WTC11 (cell line): Measurements from ENCODE around the gene SNX30.

Source experiments
- AFF4 ChIP-seq: sonication (generic); formaldehyde crosslinking; IDR thresholded peaks from 2 replicates; pipeline ENCODE4 v1.8.1; 2023; ENCODE audit warnings: mild to moderate bottlenecking, missing genetic modification reagents, borderline replicate concordance
- ATF3 ChIP-seq: sonication (generic); formaldehyde crosslinking; conservative IDR thresholded peaks from 2 replicates; pipeline ENCODE4 v1.8.1; 2022; ENCODE audit warnings: mild to moderate bottlenecking, missing genetic modification reagents
- CTCF ChIP-seq: fragments of 200-600 bp; IDR thresholded peaks from 2 replicates; pipeline ENCODE4 v1.8.0; 2022; ENCODE audit warnings: antibody characterized with exemption
- E2F1 ChIP-seq: sonication (generic); formaldehyde crosslinking; IDR thresholded peaks from 2 replicates; pipeline ENCODE4 v1.8.0; 2022; ENCODE audit warnings: mild to moderate bottlenecking, missing genetic modification reagents
- ESRRA ChIP-seq: sonication (generic); formaldehyde crosslinking; IDR thresholded peaks from 2 replicates; pipeline ENCODE4 v1.8.1; 2022; ENCODE audit warnings: mild to moderate bottlenecking, missing genetic modification reagents, borderline replicate concordance
- MAX ChIP-seq: sonication (generic); formaldehyde crosslinking; IDR thresholded peaks from 2 replicates; pipeline ENCODE4 v1.8.0; 2022; ENCODE audit warnings: mild to moderate bottlenecking, missing genetic modification reagents
- NR2C2 ChIP-seq: sonication (generic); formaldehyde crosslinking; IDR thresholded peaks from 2 replicates; pipeline ENCODE4 v1.8.0; 2022; ENCODE audit warnings: mild to moderate bottlenecking, missing genetic modification reagents
- PRDM15 ChIP-seq: sonication (generic); formaldehyde crosslinking; IDR thresholded peaks from 2 replicates; pipeline ENCODE4 v1.8.0; 2022; ENCODE audit warnings: missing genetic modification reagents
- SP1 ChIP-seq: sonication (generic); formaldehyde crosslinking; conservative IDR thresholded peaks from 2 replicates; pipeline ENCODE4 v1.8.1; 2022; ENCODE audit warnings: missing genetic modification reagents
- TCF7 ChIP-seq: sonication (generic); formaldehyde crosslinking; IDR thresholded peaks from 2 replicates; pipeline ENCODE4 v1.8.0; 2022; ENCODE audit warnings: mild to moderate bottlenecking, low read depth, missing genetic modification reagents, moderate library complexity
- TEAD4 ChIP-seq: sonication (generic); formaldehyde crosslinking; IDR thresholded peaks from 2 replicates; pipeline ENCODE4 v1.8.0; 2022; ENCODE audit warnings: mild to moderate bottlenecking, missing genetic modification reagents
- ZBTB43 ChIP-seq: sonication (generic); formaldehyde crosslinking; IDR thresholded peaks from 2 replicates; pipeline ENCODE4 v1.8.1; 2023; ENCODE audit warnings: mild to moderate bottlenecking, missing genetic modification reagents
- ZNF138 ChIP-seq: sonication (generic); formaldehyde crosslinking; conservative IDR thresholded peaks from 2 replicates; pipeline ENCODE4 v1.8.1; 2022; ENCODE audit warnings: mild to moderate bottlenecking, moderate library complexity, missing genetic modification reagents

- no peak for TF ChIP-seq ZNF138 (CRISPR knock-in tag)
- no peak for TF ChIP-seq CTCF
- TF ChIP-seq NR2C2 = no peak
- no peak for TF ChIP-seq AFF4 (CRISPR knock-in tag)
- no peak for TF ChIP-seq ESRRA (CRISPR knock-in tag)
- no peak for TF ChIP-seq PRDM15 (CRISPR knock-in tag)
- TF ChIP-seq TEAD4 (CRISPR knock-in tag) = no peak
- TF ChIP-seq ZBTB43 (CRISPR knock-in tag) = no peak
- no peak for TF ChIP-seq ATF3 (CRISPR knock-in tag)
- TF ChIP-seq SP1 (CRISPR knock-in tag) = no peak
- no peak for TF ChIP-seq TCF7 (CRISPR knock-in tag)
- no peak for TF ChIP-seq MAX (CRISPR knock-in tag)
- no peak for TF ChIP-seq E2F1
These were observed 130.8 kb downstream of the SNX30 start for GRCh38 chr9:112881331-112881730.
